ENCODE data around the gene PTPRN2. TPM values are rescaled to one million over a fixed set of nuclear protein-coding genes. Genes with fewer than 3 reads are reported as not detected.

Gene PTPRN2
- total and polyA plus RNA-seq, 2 of the 8 experiments (the other 6 are each of a cell fraction or from before 2014, with no cell fraction given): 2.6 to 4.5 TPM

- 93% methylated on average over 15 of the region's 22 CpGs; no CpG with 5 or more reads in 1 of the 2 experiments for WGBS, 2 experiments (ENCODE audit: extremely low coverage in 1 of 2, insufficient coverage in 1 of 2, insufficient read length in 1 of 2, insufficient replicate concordance in 2 of 2, low coverage in 1 of 2, low lambda C conversion rate in 2 of 2, missing lambda C conversion rate in 1 of 2)
- Histone ChIP-seq H3K4me1 (replicated peaks in 1 of 4; ENCODE audit: control insufficient read depth in 3 of 4, insufficient read depth in 4 of 4, low read length in 3 of 4) (no peaks in the 10 kb centered on the region), H3K9ac (replicated peaks in 1 of 4; ENCODE audit: extremely low read depth in 1 of 4, low read depth in 3 of 4, low read length in 3 of 4) (no peak overlapping the region), H2BK15ac (ENCODE audit: low read length) (no peak overlapping the region), H2BK5ac (ENCODE audit: low read depth, low read length) (no peak overlapping the region), H2AFZ (ENCODE audit: low read length) (no peak overlapping the region), H3K79me2 (ENCODE audit: control insufficient read depth in 1 of 2, insufficient read depth in 2 of 2, low read length in 2 of 2) (no peaks in the 10 kb centered on the region), H2BK120ac (replicated peaks; ENCODE audit: low read depth, low read length) (no peak overlapping the region), H3K27ac (ENCODE audit: low read depth, low read length) (no peak overlapping the region), H3K36me3 (ENCODE audit: control insufficient read depth in 2 of 4, insufficient read depth in 4 of 4, low read length in 3 of 4) (no peaks in the 10 kb centered on the region), H3K79me1 (ENCODE audit: low read depth, low read length) (no peaks in the 10 kb centered on the region), H3K56ac (replicated peaks; ENCODE audit: insufficient read length, low read depth, low read length) (no peak overlapping the region), H4K20me1 (replicated peaks in 1 of 2; ENCODE audit: control insufficient read depth in 1 of 2, insufficient read depth in 2 of 2, low read length in 2 of 2) (no peaks in the 10 kb centered on the region), H2BK20ac (ENCODE audit: low read length) (no peak overlapping the region), H3K23ac (ENCODE audit: insufficient read length) (no peak overlapping the region), H3K14ac (ENCODE audit: insufficient read length) (no peak overlapping the region), H4K8ac (ENCODE audit: extremely low read depth, insufficient read depth, low read length) (no peak overlapping the region), H3K4ac (replicated peaks; ENCODE audit: insufficient read length, low read depth, low read length) (no peak overlapping the region), H3K23me2 (ENCODE audit: low read depth, low read length) (no peaks in the 10 kb centered on the region), H3K9me3 (ENCODE audit: insufficient read depth in 2 of 2, low read depth in 1 of 2, low read length in 1 of 2) (no peaks in the 10 kb centered on the region), H4K91ac (replicated peaks; ENCODE audit: insufficient read length, low read length) (no peak overlapping the region), H2AK5ac (ENCODE audit: low read depth, low read length) (no peak overlapping the region), H3K4me3 (ENCODE audit: extremely low read depth in 1 of 4, insufficient read depth in 2 of 4, low read depth in 3 of 4, low read length in 4 of 4) (no peak overlapping the region), H3K27me3 (replicated peaks in 1 of 4; ENCODE audit: control insufficient read depth in 3 of 4, extremely low read depth in 1 of 4, insufficient read depth in 3 of 4, low read length in 3 of 4) (no peaks in the 10 kb centered on the region), H4K5ac (ENCODE audit: insufficient read length, low read depth, low read length) (no peak overlapping the region), H2BK12ac (ENCODE audit: low read depth, low read length) (no peak overlapping the region), H3K18ac (ENCODE audit: extremely low read depth, low read length) (no peak overlapping the region), H3K4me2 (ENCODE audit: insufficient read depth in 1 of 2, low read depth in 2 of 2, low read length in 2 of 2) (no peak overlapping the region)
- DNase-seq (ENCODE audit: low read depth in 1 of 2, low spot score in 2 of 2): no peak
- POLR2A ChIA-PET (ENCODE audit: partially characterized antibody): no interaction called here
- no peak for FAIRE-seq
- TF ChIP-seq TAF1 (IDR thresholded peaks at IDR 0.05; ENCODE audit: low read depth, low read length) (no peak), EGR1 (IDR thresholded peaks at IDR 0.05; ENCODE audit: borderline replicate concordance, low read depth, low read length) (no peak), POU5F1 (IDR thresholded peaks at IDR 0.05; ENCODE audit: low read depth, low read length) (no peak), SP4 (IDR thresholded peaks at IDR 0.05; ENCODE audit: low read length) (no peak), JUND (IDR thresholded peaks at IDR 0.05; ENCODE audit: low read length) (no peak), RFX5 (IDR thresholded peaks at IDR 0.05; ENCODE audit: borderline replicate concordance, low read depth, low read length) (no peak), TBP (IDR thresholded peaks at IDR 0.05; ENCODE audit: low read depth, low read length) (no peak), RXRA (IDR thresholded peaks at IDR 0.05; ENCODE audit: insufficient read depth, low read depth, low read length) (no peak), TCF12 (IDR thresholded peaks at IDR 0.05; ENCODE audit: low read depth, low read length) (no peak), POLR2AphosphoS5 (IDR thresholded peaks at IDR 0.05; ENCODE audit: low read depth, low read length) (no peak)
- CTCF ChIA-PET (ENCODE audit: partially characterized antibody): interaction anchor here (0.6 to 0.7 kb wide), 3 partner anchors 11 to 38 kb away, joined by 3 read pairs; no protein-coding TSS in a partner anchor
These were observed 730.6 kb downstream of the PTPRN2 start for GRCh38 chr7:157856873-157857577.

All from H1 (cell line).